ENCODE measurements around the gene RAVER2. TPM values are rescaled to one million over a fixed set of nuclear protein-coding genes. Genes with fewer than 3 reads are reported as not detected.
A peak's percentile ranks its signal among the peaks of the same experiment; 100 is the strongest.
"Not testable (repeated sequence)": the region's sequence is repeated elsewhere in the genome, so short reads cannot be mapped to it uniquely, and the experiment has no call there.

Gene RAVER2
- total and polyA plus RNA-seq, 4 donors: 2.9 to 30.2 (median 6.8) TPM

GRCh38 chr1:64733581-64734286, 11.1 kb upstream of the RAVER2 start:
- H3K27ac ChIP-seq (ENCODE audit: low read depth in 1 of 2, low read length in 1 of 2): no peak overlapping the region
- no peak for TF ChIP-seq CTCF (IDR thresholded peaks at IDR 0.05; ENCODE audit: control extremely low read depth, extremely low read depth)

GRCh38 chr1:64734287-64734652, 10.6 kb upstream of the RAVER2 start:
- TF ChIP-seq CTCF (IDR thresholded peaks at IDR 0.05; ENCODE audit: control extremely low read depth, extremely low read depth): no peak

More at GRCh38 chr1:64733581-64734286, 11.1 kb upstream of the RAVER2 start:
- 82 to 88% methylated on average over 3 of the region's 3 CpGs for WGBS, 2 donors
- ATAC-seq (ENCODE audit: insufficient read depth, low FRiP score): no peak
- Histone ChIP-seq H3K4me1 (ENCODE audit: control insufficient read depth in 5 of 5, insufficient read depth in 5 of 5, low read length in 5 of 5) (peaks cover 0 to 2% (median 0%) of the 10 kb centered on the region in 5 donors), H3K36me3 (ENCODE audit: control insufficient read depth in 4 of 4, insufficient read depth in 4 of 4, low read length in 4 of 4) (no peaks in the 10 kb centered on the region), H3K9me3 (ENCODE audit: control insufficient read depth in 4 of 4, insufficient read depth in 3 of 4, low read length in 3 of 4) (peaks cover 0 to 2% (median 0%) of the 10 kb centered on the region in 4 donors), H3K27me3 (ENCODE audit: control insufficient read depth in 3 of 3, insufficient read depth in 3 of 3, low read length in 2 of 3) (no peaks in the 10 kb centered on the region), H3K4me3 (no peak overlapping the region), H3K9ac (ENCODE audit: insufficient read depth in 1 of 2, low read length in 2 of 2) (no peak overlapping the region)
- DNase-seq: no peak

GRCh38 chr1:64740687-64741086, 4.2 kb upstream of the RAVER2 start:
- H3K27me3 ChIP-seq (ENCODE audit: control insufficient read depth in 3 of 3, insufficient read depth in 3 of 3, low read length in 2 of 3); DNase-seq; H3K36me3 ChIP-seq (ENCODE audit: control insufficient read depth in 4 of 4, insufficient read depth in 4 of 4, low read length in 4 of 4); H3K4me1 ChIP-seq (ENCODE audit: control insufficient read depth in 5 of 5, insufficient read depth in 5 of 5, low read length in 5 of 5); H3K4me3 ChIP-seq; H3K9me3 ChIP-seq (ENCODE audit: control insufficient read depth in 4 of 4, insufficient read depth in 3 of 4, low read length in 3 of 4); H3K27ac ChIP-seq (ENCODE audit: low read depth in 1 of 2, low read length in 1 of 2); H3K9ac ChIP-seq (ENCODE audit: insufficient read depth in 1 of 2, low read length in 2 of 2); ATAC-seq (ENCODE audit: insufficient read depth, low FRiP score): not testable (repeated sequence)
- 94 to 95% methylated on average over 1 of the region's 1 CpG for WGBS, 2 donors

More at GRCh38 chr1:64734287-64734652, 10.6 kb upstream of the RAVER2 start:
- Histone ChIP-seq H3K9me3 (ENCODE audit: control insufficient read depth in 4 of 4, insufficient read depth in 3 of 4, low read length in 3 of 4) (peaks cover 0 to 1% (median 0%) of the 10 kb centered on the region in 4 donors), H3K4me3 (no peak overlapping the region), H3K27me3 (ENCODE audit: control insufficient read depth in 3 of 3, insufficient read depth in 3 of 3, low read length in 2 of 3) (no peaks in the 10 kb centered on the region), H3K27ac (ENCODE audit: low read depth in 1 of 2, low read length in 1 of 2) (no peak overlapping the region), H3K9ac (ENCODE audit: insufficient read depth in 1 of 2, low read length in 2 of 2) (no peak overlapping the region), H3K4me1 (ENCODE audit: control insufficient read depth in 5 of 5, insufficient read depth in 5 of 5, low read length in 5 of 5) (peaks cover 0 to under 1% (median 0%) of the 10 kb centered on the region in 5 donors), H3K36me3 (ENCODE audit: control insufficient read depth in 4 of 4, insufficient read depth in 4 of 4, low read length in 4 of 4) (no peaks in the 10 kb centered on the region)
- 66 to 86% methylated on average over 3 of the region's 3 CpGs for WGBS, 2 donors
- DNase-seq (no peak), ATAC-seq (ENCODE audit: insufficient read depth, low FRiP score) (no peak)

GRCh38 chr1:64743954-64744491, 852 bp upstream of the RAVER2 start:
- no peaks in the 10 kb centered on the region for H3K9me3 ChIP-seq (ENCODE audit: control insufficient read depth in 4 of 4, insufficient read depth in 3 of 4, low read length in 3 of 4)
- H3K4me3 ChIP-seq: no peak overlapping the region
- no peak for ATAC-seq (ENCODE audit: insufficient read depth, low FRiP score)
- 14 to 19% methylated on average over 4 of the region's 4 CpGs for WGBS, 2 donors
- no peak overlapping the region for H3K9ac ChIP-seq (ENCODE audit: insufficient read depth in 1 of 2, low read length in 2 of 2)
- no peak for DNase-seq
- H3K27ac ChIP-seq (ENCODE audit: low read depth in 1 of 2, low read length in 1 of 2): peak overlapping the region in 1 of 2 donors; percentile 67
- H3K27me3 ChIP-seq (ENCODE audit: control insufficient read depth in 3 of 3, insufficient read depth in 3 of 3, low read length in 2 of 3): no peaks in the 10 kb centered on the region
- no peaks in the 10 kb centered on the region for H3K36me3 ChIP-seq (ENCODE audit: control insufficient read depth in 4 of 4, insufficient read depth in 4 of 4, low read length in 4 of 4)
- peaks cover 0 to 25% (median 4%) of the 10 kb centered on the region in 5 donors for H3K4me1 ChIP-seq (ENCODE audit: control insufficient read depth in 5 of 5, insufficient read depth in 5 of 5, low read length in 5 of 5)
- no peak for TF ChIP-seq CTCF (IDR thresholded peaks at IDR 0.05; ENCODE audit: control extremely low read depth, extremely low read depth)

Data from lung (tissue), 12 donors.